HG02970 (cell line): ENCODE measurements around the gene LPCAT4.
"Not testable (repeated sequence)": the region's sequence is repeated elsewhere in the genome, so short reads cannot be mapped to it uniquely, and the experiment has no call there.

Experiments used
- ATAC-seq: cut with Tn5 transposase; IDR thresholded peaks from one replicate; pipeline ENCODE4 v1.9.1; 2021; ENCODE audit warnings: mild to moderate bottlenecking, moderate library complexity, moderate number of reproducible peaks; ENCODE audit not compliant: unreplicated experiment, low FRiP score

LPCAT4 gene

GRCh38 chr15:34367101-34368081 is at the start of gene LPCAT4:
TSS of gene LPCAT4 (minus strand) at chr15:34367196. CDS start at chr15:34367100, 96 bp downstream.
- ATAC-seq = peak; percentile 85

DNA sequence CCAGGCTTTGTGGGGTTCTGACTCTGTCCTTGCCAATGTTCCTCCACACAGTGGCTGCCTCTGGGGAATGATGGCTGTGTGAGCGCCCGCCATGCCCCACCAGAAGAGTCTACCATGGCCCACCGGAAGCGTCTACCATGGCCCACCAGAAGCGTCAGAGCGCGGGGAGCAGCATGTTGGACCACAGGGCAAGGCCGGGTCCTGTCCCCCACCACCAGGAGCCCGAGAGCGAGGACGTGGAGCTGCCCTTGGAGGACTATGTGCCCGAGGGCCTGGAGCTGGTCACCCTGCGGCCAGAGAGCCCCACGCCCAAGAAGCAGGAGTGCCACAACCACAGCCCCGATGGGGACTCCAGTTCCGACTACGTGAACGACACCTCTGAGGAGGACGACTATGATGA is 42.5 kb upstream of the LPCAT4 start:
- ATAC-seq = not testable (repeated sequence)

- ATAC-seq = not testable (repeated sequence)
These were observed 42.0 kb upstream of the LPCAT4 start for GRCh38 chr15:34408973-34409372.

GRCh38 chr15:34403899-34404298 is 36.9 kb upstream of the LPCAT4 start:
- ATAC-seq = not testable (repeated sequence)

DNA sequence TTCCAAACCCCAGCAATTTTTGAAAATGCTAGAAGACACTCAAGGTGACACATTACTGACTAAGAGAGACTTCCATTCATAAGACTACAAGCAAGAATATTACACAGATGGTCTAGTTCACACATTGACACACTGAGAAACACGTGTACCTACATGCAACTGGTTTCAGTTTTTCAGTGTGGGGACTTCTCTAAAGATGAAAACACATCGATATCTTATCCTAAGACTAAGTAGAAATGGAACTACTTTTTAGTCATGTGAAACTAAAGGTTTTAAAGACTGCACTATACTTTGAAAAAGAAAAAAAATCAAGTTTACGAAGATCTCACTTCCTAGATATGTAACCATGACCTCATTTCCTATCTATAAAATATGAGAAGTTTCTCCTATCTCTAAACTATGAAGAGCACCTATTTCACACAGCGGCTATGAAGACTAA is 36.2 kb upstream of the LPCAT4 start:
- ATAC-seq = not testable (repeated sequence)

GRCh38 chr15:34397637-34398259 is 30.8 kb upstream of the LPCAT4 start:
- ATAC-seq = not testable (repeated sequence)

GRCh38 chr15:34392981-34393380 is 26.0 kb upstream of the LPCAT4 start:
- not testable (repeated sequence) for ATAC-seq

DNA sequence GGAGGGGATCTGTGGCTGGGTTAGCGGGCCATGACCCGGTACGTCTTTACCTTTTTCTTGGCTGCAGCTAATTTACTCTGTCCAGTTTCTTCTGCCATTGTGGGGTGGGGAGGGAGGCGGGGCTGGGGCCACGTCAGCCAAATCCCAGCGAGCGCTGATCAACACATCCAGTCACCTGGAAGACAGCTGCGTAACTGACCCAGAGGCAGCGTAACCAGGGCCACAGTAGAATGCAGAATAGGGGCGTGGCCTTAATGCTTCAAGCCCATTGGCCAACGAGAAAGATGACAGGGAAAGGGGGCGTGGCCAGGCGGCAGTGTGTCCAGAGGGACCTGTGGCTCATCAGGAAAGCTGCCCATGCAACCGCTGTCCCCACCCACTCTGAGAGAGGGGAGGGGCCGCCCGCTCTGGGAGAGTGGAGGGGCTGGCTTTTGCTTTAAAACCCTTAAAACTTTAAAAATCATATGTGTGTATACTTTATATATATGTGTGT is 22.6 kb upstream of the LPCAT4 start:
- ATAC-seq = not testable (repeated sequence)

- not testable (repeated sequence) for ATAC-seq
These were observed 15.0 kb upstream of the LPCAT4 start for GRCh38 chr15:34381829-34382521.

- not testable (repeated sequence) for ATAC-seq
These were observed 13.5 kb upstream of the LPCAT4 start for GRCh38 chr15:34380491-34380890.

DNA sequence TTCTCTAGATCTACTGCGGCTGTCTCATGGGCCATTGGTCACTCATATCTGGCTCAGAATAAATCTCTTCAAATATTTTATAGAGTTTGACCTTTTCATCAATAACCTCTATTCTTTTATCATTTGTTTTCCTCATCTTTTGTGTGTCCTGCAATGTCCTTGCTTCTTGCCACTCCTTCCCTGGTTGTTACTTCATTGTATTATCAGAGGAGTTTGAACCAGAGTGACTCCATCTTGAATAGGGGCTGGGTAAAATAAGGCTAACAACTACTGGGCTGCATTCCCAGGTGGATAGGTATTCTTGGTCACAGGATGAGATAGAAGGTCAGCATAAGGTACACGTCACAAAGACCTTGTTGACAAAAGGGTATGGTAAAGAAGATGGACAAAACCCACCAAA is 9.9 kb upstream of the LPCAT4 start:
- no peak for ATAC-seq

- not testable (repeated sequence) for ATAC-seq
These were observed 8.5 kb upstream of the LPCAT4 start for GRCh38 chr15:34375541-34375940.

- no peak for ATAC-seq
These were observed 7.8 kb upstream of the LPCAT4 start for GRCh38 chr15:34374816-34375215.

DNA sequence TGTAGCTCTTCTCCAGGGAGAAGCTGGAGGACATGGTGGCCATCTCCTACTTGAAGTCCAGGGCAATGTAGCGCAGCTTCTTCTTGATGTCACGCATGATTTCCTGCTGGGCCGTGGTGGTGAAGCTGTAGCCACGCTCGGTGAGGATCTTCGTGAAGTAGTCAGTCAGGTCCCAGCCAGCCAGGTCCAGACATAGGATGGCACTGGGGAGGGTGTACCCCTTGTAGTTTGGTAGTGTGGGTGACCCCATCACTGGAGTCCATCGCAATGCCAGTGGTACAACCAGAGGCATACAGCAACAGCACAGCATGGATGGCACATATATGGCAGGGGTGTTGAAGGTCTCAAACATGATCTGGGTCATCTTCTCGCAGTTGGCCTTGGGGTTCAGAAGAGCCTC is 7.0 kb upstream of the LPCAT4 start:
- no peak for ATAC-seq

- ATAC-seq = no peak
These were observed 3.6 kb upstream of the LPCAT4 start for GRCh38 chr15:34370643-34371042.

DNA sequence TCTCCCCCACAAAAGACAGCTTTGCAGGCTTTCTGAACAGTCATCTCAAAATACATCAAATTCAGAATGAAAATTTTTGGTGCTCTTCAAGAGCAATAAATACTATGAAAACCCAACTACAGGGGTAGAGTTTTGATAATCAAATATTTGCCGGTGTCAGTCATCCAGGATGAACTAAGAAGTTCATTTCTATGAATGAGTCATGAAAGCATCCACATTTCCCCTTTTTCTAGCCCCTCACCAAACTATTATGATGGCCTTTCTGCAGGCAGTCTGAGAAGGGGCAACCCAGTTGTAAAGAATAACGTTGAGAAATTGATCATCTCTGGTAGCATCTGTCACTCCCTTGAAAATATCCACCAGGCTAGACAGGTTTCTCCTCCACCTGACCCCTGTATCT is 3.1 kb upstream of the LPCAT4 start:
- no peak for ATAC-seq

DNA sequence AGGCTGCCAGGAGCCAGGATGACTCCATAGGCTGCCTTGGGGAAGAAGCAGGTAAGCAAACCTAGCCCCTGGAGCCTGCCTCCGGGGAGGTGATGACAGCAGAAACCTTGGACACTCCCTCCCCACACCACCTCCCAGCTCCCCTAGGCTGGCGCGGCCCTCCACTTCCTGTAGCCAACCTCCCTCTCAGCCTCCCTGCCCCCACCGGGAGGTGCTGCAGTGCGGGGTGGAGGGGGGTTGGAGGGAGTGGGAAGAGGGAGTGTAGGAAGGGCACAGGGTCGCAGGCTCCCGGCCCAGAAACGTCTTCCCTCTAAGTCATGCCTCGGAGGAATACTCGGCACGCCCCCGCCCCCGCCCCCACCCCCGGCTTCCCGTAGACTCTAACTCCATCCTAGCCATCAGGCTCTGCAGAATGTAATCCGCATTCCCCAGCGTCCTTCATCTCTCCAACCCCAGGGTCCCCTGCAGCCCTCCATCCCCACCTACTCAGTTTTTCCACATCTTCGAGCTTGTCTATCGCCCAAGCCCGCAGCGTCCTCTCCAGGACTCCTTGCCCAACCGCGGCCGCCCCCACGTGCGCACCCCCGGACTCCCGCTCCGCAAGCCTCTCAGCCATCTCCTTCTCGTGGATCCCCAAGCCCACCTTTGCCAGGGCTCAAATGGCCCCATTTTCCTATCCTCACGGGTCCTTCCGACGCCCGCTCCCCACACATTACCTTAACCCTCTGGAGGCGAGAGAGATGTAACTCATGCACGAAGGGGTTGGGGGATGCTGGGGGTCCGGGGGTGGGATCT is 528 bp downstream of the LPCAT4 start:
- no peak for ATAC-seq

DNA sequence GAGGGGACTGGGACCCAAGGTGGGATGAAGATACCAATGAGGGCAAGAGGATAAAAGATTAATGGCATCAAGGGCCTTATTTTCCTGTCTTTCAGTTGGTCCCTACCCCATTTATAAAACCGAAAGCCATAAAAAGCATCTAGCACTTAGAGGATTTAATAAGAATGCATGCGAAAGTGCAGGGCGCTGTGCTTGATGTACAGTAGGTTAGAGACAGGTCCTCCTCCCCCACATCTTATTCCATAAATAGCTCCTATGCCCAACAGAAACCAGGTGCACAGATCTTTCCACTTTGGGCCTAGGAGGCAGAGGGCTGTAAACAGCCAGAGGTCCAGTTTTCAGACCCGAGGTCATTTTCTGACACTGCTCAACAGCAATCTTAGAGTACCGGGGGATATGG is 1.2 kb downstream of the LPCAT4 start:
- no peak for ATAC-seq

- ATAC-seq = no peak
These were observed 1.7 kb downstream of the LPCAT4 start for GRCh38 chr15:34365091-34365825.
